ENCODE measurements around the gene MEX3D.
A peak's percentile ranks its signal among the peaks of the same experiment; 100 is the strongest.

Gene MEX3D

DNA sequence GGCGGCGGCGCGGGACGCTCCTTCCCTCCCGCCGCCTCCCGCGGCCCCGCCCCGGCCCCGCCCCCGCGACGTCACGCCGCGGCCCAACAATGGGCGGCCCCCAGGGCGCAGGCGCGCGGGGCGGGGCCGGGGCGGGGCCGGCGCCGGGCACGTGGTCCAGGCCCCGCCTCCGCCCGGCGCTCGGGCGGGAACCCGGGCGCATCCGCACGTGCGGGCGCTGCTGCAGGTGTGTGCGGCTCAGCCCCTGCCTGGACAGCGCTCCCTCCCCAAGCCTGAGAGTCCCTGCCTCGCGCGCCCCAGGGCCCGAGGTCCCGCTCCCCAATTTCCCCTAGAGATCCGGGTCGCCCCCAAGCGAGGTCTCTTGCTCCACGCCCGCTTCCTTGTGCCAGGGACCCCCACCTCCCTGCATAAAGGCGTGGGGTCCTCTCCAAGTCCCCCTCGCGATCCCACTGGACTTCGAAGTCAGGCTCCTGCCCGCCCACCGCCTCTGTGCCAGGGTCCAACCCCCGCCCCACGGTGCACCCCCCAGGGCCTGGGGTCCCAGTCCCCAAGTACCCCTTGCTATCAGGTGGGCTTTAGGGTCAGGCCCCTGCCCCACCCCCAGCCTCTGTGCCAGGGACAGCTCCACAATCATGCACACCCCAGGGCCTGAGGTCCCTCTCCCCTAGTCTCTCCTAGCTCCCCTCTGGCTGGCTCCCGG lies at the start of gene MEX3D:
TSS of gene MEX3D (minus strand) at position 6 of the 700 bp plus-strand sequence. CDS start 267 bp downstream, outside the sequence.
- Histone ChIP-seq H3K9ac (ENCODE audit: low read length) (peak within 1 kb of the TSS; percentile 65), H3K9me3 (ENCODE audit: control insufficient read depth, low read length) (no peaks in the 10 kb centered on the region), H3K27me3 (ENCODE audit: control insufficient read depth, insufficient read depth, low read length) (peaks cover 9% of the 10 kb centered on the region), H3K36me3 (ENCODE audit: control insufficient read depth, insufficient read depth, low read length) (no peaks in the 10 kb centered on the region), H3K4me3 (ENCODE audit: low read length) (no peak within 1 kb of the TSS), H3K4me1 (ENCODE audit: control insufficient read depth, insufficient read depth, low read length) (peaks cover 8% of the 10 kb centered on the region)

- Histone ChIP-seq H3K4me1 (ENCODE audit: control insufficient read depth, insufficient read depth, low read length) (no peaks in the 10 kb centered on the region), H3K9ac (ENCODE audit: low read length) (no peak overlapping the region), H3K27me3 (ENCODE audit: control insufficient read depth, insufficient read depth, low read length) (no peaks in the 10 kb centered on the region), H3K36me3 (ENCODE audit: control insufficient read depth, insufficient read depth, low read length) (no peaks in the 10 kb centered on the region), H3K9me3 (ENCODE audit: control insufficient read depth, low read length) (no peaks in the 10 kb centered on the region), H3K4me3 (ENCODE audit: low read length) (no peak overlapping the region)
These were observed 48.8 kb upstream of the MEX3D start for GRCh38 chr19:1616875-1617274.

GRCh38 chr19:1616396-1616795 lies 48.3 kb upstream of the MEX3D start:
- H3K9me3 ChIP-seq (ENCODE audit: control insufficient read depth, low read length) = no peaks in the 10 kb centered on the region

GRCh38 chr19:1615156-1615765 lies 47.1 kb upstream of the MEX3D start:
- H3K9me3 ChIP-seq (ENCODE audit: control insufficient read depth, low read length) = no peaks in the 10 kb centered on the region
- no peaks in the 10 kb centered on the region for H3K27me3 ChIP-seq (ENCODE audit: control insufficient read depth, insufficient read depth, low read length)
- H3K4me3 ChIP-seq (ENCODE audit: low read length) = no peak overlapping the region
- H3K9ac ChIP-seq (ENCODE audit: low read length) = no peak overlapping the region
- no peaks in the 10 kb centered on the region for H3K36me3 ChIP-seq (ENCODE audit: control insufficient read depth, insufficient read depth, low read length)
- H3K4me1 ChIP-seq (ENCODE audit: control insufficient read depth, insufficient read depth, low read length) = no peaks in the 10 kb centered on the region

More at GRCh38 chr19:1616396-1616795, 48.3 kb upstream of the MEX3D start:
- Histone ChIP-seq H3K9ac (ENCODE audit: low read length) (no peak overlapping the region), H3K4me1 (ENCODE audit: control insufficient read depth, insufficient read depth, low read length) (no peaks in the 10 kb centered on the region), H3K27me3 (ENCODE audit: control insufficient read depth, insufficient read depth, low read length) (no peaks in the 10 kb centered on the region), H3K4me3 (ENCODE audit: low read length) (no peak overlapping the region), H3K36me3 (ENCODE audit: control insufficient read depth, insufficient read depth, low read length) (no peaks in the 10 kb centered on the region)

GRCh38 chr19:1613808-1614570 lies 45.9 kb upstream of the MEX3D start:
- Histone ChIP-seq H3K9ac (ENCODE audit: low read length) (no peak overlapping the region), H3K27me3 (ENCODE audit: control insufficient read depth, insufficient read depth, low read length) (no peaks in the 10 kb centered on the region), H3K9me3 (ENCODE audit: control insufficient read depth, low read length) (no peaks in the 10 kb centered on the region), H3K4me1 (ENCODE audit: control insufficient read depth, insufficient read depth, low read length) (no peaks in the 10 kb centered on the region), H3K4me3 (ENCODE audit: low read length) (no peak overlapping the region), H3K36me3 (ENCODE audit: control insufficient read depth, insufficient read depth, low read length) (no peaks in the 10 kb centered on the region)

DNA sequence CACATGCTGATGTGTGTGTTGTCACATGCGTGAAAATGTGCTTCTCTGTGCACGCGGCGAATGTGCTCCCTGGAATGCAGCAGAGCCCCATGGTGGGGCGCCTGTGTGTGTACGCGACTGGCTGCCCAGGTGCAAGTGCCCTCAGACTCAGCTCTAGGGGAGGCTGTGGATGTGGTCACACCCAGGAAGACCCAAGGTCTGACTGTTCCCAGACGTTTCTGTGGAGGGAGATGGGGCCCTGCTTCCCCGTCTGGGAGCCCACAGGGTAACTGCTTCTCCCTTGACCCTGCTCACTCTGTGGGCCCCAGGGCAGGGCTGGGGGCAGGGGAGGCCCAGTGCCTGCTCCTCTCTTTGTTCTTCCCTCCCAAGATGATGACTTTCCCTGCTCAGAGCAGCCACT lies 45.0 kb upstream of the MEX3D start:
- H3K4me1 ChIP-seq (ENCODE audit: control insufficient read depth, insufficient read depth, low read length) = no peaks in the 10 kb centered on the region
- no peak overlapping the region for H3K4me3 ChIP-seq (ENCODE audit: low read length)
- H3K27me3 ChIP-seq (ENCODE audit: control insufficient read depth, insufficient read depth, low read length) = no peaks in the 10 kb centered on the region
- H3K36me3 ChIP-seq (ENCODE audit: control insufficient read depth, insufficient read depth, low read length) = no peaks in the 10 kb centered on the region
- H3K9me3 ChIP-seq (ENCODE audit: control insufficient read depth, low read length) = no peaks in the 10 kb centered on the region
- no peak overlapping the region for H3K9ac ChIP-seq (ENCODE audit: low read length)

GRCh38 chr19:1612114-1613086 lies 44.3 kb upstream of the MEX3D start:
- no peaks in the 10 kb centered on the region for H3K36me3 ChIP-seq (ENCODE audit: control insufficient read depth, insufficient read depth, low read length)

GRCh38 chr19:1611353-1611752 lies 43.2 kb upstream of the MEX3D start:
- no peak overlapping the region for H3K9ac ChIP-seq (ENCODE audit: low read length)
- H3K36me3 ChIP-seq (ENCODE audit: control insufficient read depth, insufficient read depth, low read length) = no peaks in the 10 kb centered on the region

More at GRCh38 chr19:1612114-1613086, 44.3 kb upstream of the MEX3D start:
- H3K27me3 ChIP-seq (ENCODE audit: control insufficient read depth, insufficient read depth, low read length) = no peaks in the 10 kb centered on the region
- no peaks in the 10 kb centered on the region for H3K9me3 ChIP-seq (ENCODE audit: control insufficient read depth, low read length)
- H3K4me1 ChIP-seq (ENCODE audit: control insufficient read depth, insufficient read depth, low read length) = no peaks in the 10 kb centered on the region
- H3K4me3 ChIP-seq (ENCODE audit: low read length) = no peak overlapping the region
- no peak overlapping the region for H3K9ac ChIP-seq (ENCODE audit: low read length)

DNA sequence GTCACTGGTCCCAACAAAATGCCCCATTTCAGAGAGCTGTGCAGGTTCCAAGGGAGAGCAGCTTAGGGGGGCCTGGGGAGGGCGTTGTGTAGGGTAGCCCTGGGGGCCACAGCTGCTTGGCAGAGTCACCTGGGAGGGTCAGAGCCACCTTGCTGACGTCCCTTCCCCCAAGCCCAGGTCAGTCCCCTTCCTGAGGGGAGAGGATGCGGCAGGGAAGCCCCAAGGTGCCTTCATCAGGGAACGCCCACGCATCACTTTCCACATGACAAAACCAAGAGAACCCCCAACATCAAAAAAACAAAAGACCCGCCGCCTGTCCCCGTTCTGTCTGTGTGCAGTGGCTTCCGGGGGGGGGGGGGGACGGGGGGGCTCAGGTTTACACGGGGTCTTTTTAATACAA lies 42.5 kb upstream of the MEX3D start:
- Histone ChIP-seq H3K4me1 (ENCODE audit: control insufficient read depth, insufficient read depth, low read length) (peaks cover 9% of the 10 kb centered on the region), H3K9me3 (ENCODE audit: control insufficient read depth, low read length) (no peaks in the 10 kb centered on the region), H3K27me3 (ENCODE audit: control insufficient read depth, insufficient read depth, low read length) (no peaks in the 10 kb centered on the region), H3K4me3 (ENCODE audit: low read length) (no peak overlapping the region), H3K9ac (ENCODE audit: low read length) (no peak overlapping the region), H3K36me3 (ENCODE audit: control insufficient read depth, insufficient read depth, low read length) (no peaks in the 10 kb centered on the region)

More at GRCh38 chr19:1611353-1611752, 43.2 kb upstream of the MEX3D start:
- Histone ChIP-seq H3K4me3 (ENCODE audit: low read length) (no peak overlapping the region), H3K27me3 (ENCODE audit: control insufficient read depth, insufficient read depth, low read length) (no peaks in the 10 kb centered on the region), H3K4me1 (ENCODE audit: control insufficient read depth, insufficient read depth, low read length) (peaks cover 4% of the 10 kb centered on the region), H3K9me3 (ENCODE audit: control insufficient read depth, low read length) (no peaks in the 10 kb centered on the region)

DNA sequence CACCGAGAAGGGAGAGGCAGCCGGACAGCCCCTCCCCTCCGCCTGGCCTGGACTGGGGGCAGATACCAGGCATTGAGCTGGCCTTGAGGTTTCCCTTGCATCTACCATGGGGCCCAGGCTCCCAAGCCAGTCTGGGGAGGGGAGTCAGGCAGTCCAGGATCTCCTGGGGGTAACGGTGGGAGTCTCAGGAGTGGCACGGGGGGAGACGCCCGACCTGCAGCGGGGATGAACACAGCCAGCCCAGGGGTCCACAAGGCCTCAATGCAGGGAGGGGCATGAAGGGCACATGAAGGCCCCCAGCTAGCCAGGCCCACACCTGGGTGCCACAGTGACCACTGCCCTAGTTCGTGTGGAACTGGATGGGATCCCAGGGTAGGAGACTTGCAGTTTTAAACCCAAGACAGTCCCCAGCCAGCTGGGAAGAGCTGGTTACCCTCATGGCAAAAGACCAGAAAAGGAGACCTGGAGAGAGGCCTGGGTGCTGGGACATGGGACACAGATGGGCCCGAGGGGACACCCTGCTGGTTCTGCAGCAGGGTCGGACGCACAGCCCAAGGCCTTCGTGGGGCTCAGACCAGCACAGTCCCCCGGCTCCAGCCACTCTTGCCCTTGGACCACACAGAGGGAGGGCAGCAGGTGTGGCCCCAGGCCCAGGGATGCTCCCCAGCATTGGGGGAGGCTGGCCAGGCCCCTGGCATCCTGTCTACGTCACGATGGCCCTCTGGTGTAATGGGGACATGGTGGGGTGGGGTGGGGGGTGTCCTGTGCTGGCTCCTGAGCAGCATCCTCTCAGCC lies 41.8 kb upstream of the MEX3D start:
- Histone ChIP-seq H3K4me3 (ENCODE audit: low read length) (no peak overlapping the region), H3K9ac (ENCODE audit: low read length) (no peak overlapping the region), H3K4me1 (ENCODE audit: control insufficient read depth, insufficient read depth, low read length) (peaks cover 9% of the 10 kb centered on the region), H3K9me3 (ENCODE audit: control insufficient read depth, low read length) (no peaks in the 10 kb centered on the region), H3K27me3 (ENCODE audit: control insufficient read depth, insufficient read depth, low read length) (no peaks in the 10 kb centered on the region), H3K36me3 (ENCODE audit: control insufficient read depth, insufficient read depth, low read length) (no peaks in the 10 kb centered on the region)

GRCh38 chr19:1609103-1609396 lies 40.9 kb upstream of the MEX3D start:
- no peak overlapping the region for H3K4me3 ChIP-seq (ENCODE audit: low read length)
- H3K27me3 ChIP-seq (ENCODE audit: control insufficient read depth, insufficient read depth, low read length) = no peaks in the 10 kb centered on the region
- no peaks in the 10 kb centered on the region for H3K9me3 ChIP-seq (ENCODE audit: control insufficient read depth, low read length)
- no peak overlapping the region for H3K9ac ChIP-seq (ENCODE audit: low read length)
- peaks cover 9% of the 10 kb centered on the region for H3K4me1 ChIP-seq (ENCODE audit: control insufficient read depth, insufficient read depth, low read length)
- H3K36me3 ChIP-seq (ENCODE audit: control insufficient read depth, insufficient read depth, low read length) = no peaks in the 10 kb centered on the region
